SK-N-SH treated with all-trans-retinoic acid at 6 μM for 48 hours (cell line): ENCODE results near the gene PGR.

Experiments used
- ATAC-seq: fragments of 200-7000 bp; cut with Tn5 transposase; 3 replicates; pipeline ENCODE4 v1.9.1; 2020; ENCODE audit warnings: mild to moderate bottlenecking, moderate library complexity
- ARNTL ChIP-seq: fragments of 450-650 bp; formaldehyde crosslinking; IDR thresholded peaks from 2 replicates; pipeline ENCODE4 v1.5.0; 2020; ENCODE audit warnings: low read depth, mild to moderate bottlenecking, moderate library complexity, borderline replicate concordance
- BACH2 ChIP-seq: fragments of 250-450 bp; sonication (Bioruptor Pico); IDR thresholded peaks from 2 replicates; pipeline ENCODE4 v1.9.0; 2021; ENCODE audit warnings: mild to moderate bottlenecking, borderline replicate concordance
- CSDC2 ChIP-seq: fragments of 250-450 bp; sonication (Bioruptor Pico); IDR thresholded peaks from 2 replicates; pipeline ENCODE4 v1.5.0; 2020; ENCODE audit warnings: mild to moderate bottlenecking, moderate library complexity
- CSRNP3 ChIP-seq: fragments of 250-450 bp; sonication (Bioruptor Pico); IDR thresholded peaks from 2 replicates; pipeline ENCODE4 v1.5.1; 2021; ENCODE audit warnings: mild to moderate bottlenecking, moderate library complexity
- ESRRG ChIP-seq: fragments of 250-450 bp; sonication (Bioruptor Pico); IDR thresholded peaks from 2 replicates; pipeline ENCODE4 v1.6.1; 2021; ENCODE audit warnings: mild to moderate bottlenecking
- GLIS3 ChIP-seq: fragments of 250-450 bp; sonication (Bioruptor Pico); IDR thresholded peaks from 2 replicates; pipeline ENCODE4 v1.5.0; 2020; ENCODE audit warnings: mild to moderate bottlenecking, moderate library complexity
- OSR1 ChIP-seq: fragments of 250-450 bp; sonication (Bioruptor Pico); IDR thresholded peaks from 2 replicates; pipeline ENCODE4 v1.8.0; 2022; ENCODE audit warnings: moderate library complexity, mild to moderate bottlenecking, inconsistent platforms
- PATZ1 ChIP-seq: fragments of 250-450 bp; sonication (Bioruptor Pico); IDR thresholded peaks from 2 replicates; pipeline ENCODE4 v1.8.0; 2020; ENCODE audit warnings: mild to moderate bottlenecking, moderate library complexity, borderline replicate concordance
- POU6F1 ChIP-seq: fragments of 250-450 bp; sonication (Bioruptor Pico); IDR thresholded peaks from 2 replicates; pipeline ENCODE4 v1.8.0; 2021; ENCODE audit warnings: low read depth, mild to moderate bottlenecking, moderate library complexity, borderline replicate concordance
- PPARA ChIP-seq: fragments of 250-450 bp; sonication (Bioruptor Pico); IDR thresholded peaks from 2 replicates; pipeline ENCODE4 v1.5.0; 2020; ENCODE audit warnings: mild to moderate bottlenecking, borderline replicate concordance
- RARB ChIP-seq: fragments of 250-450 bp; sonication (Bioruptor Pico); IDR thresholded peaks from 2 replicates; pipeline ENCODE4 v1.8.0; 2021; ENCODE audit warnings: mild to moderate bottlenecking, moderate library complexity
- SNAI2 ChIP-seq: fragments of 250-450 bp; sonication (Bioruptor Pico); IDR thresholded peaks from 2 replicates; pipeline ENCODE4 v1.5.0; 2020; ENCODE audit warnings: mild to moderate bottlenecking, moderate library complexity
- TCF4 ChIP-seq: fragments of 250-450 bp; sonication (Bioruptor Pico); IDR thresholded peaks from 2 replicates; pipeline ENCODE4 v1.8.0; 2021; ENCODE audit warnings: mild to moderate bottlenecking, moderate library complexity, borderline replicate concordance
- TOX ChIP-seq: fragments of 250-450 bp; sonication (Bioruptor Pico); IDR thresholded peaks from 2 replicates; pipeline ENCODE4 v1.8.0; 2021; ENCODE audit warnings: mild to moderate bottlenecking, moderate library complexity, borderline replicate concordance
- TSHZ2 ChIP-seq: fragments of 250-450 bp; sonication (Bioruptor Pico); IDR thresholded peaks from 2 replicates; pipeline ENCODE4 v1.5.0; 2020; ENCODE audit warnings: mild to moderate bottlenecking, moderate library complexity
- ZC3H10 ChIP-seq: fragments of 250-450 bp; sonication (Bioruptor Pico); IDR thresholded peaks from 2 replicates; pipeline ENCODE4 v1.5.1; 2021; ENCODE audit warnings: mild to moderate bottlenecking, moderate library complexity
- ZFP30 ChIP-seq: fragments of 450-650 bp; formaldehyde crosslinking; IDR thresholded peaks from 2 replicates; pipeline ENCODE4 v1.5.0; 2022; ENCODE audit warnings: mild to moderate bottlenecking, moderate library complexity
- ZNF565 ChIP-seq: fragments of 450-650 bp; formaldehyde crosslinking; conservative IDR thresholded peaks from 2 replicates; pipeline ENCODE4 v1.5.0; 2020; ENCODE audit warnings: low read depth, mild to moderate bottlenecking, moderate library complexity
- ZNF8 ChIP-seq: fragments of 450-650 bp; formaldehyde crosslinking; IDR thresholded peaks from 2 replicates; pipeline ENCODE4 v1.5.0; 2020; ENCODE audit warnings: mild to moderate bottlenecking, moderate library complexity

The PGR gene

GRCh38 chr11:101035872-101036271, 93.7 kb downstream of the PGR start (continued):
- no peak for TF ChIP-seq TSHZ2 (CRISPR knock-in tag)
- TF ChIP-seq ZFP30 (CRISPR knock-in tag): no peak
- no peak for TF ChIP-seq GLIS3
- TF ChIP-seq TOX: no peak
- no peak for TF ChIP-seq ZNF8 (CRISPR knock-in tag)
- no peak for TF ChIP-seq OSR1 (CRISPR knock-in tag)
- no peak for TF ChIP-seq ESRRG
- no peak for TF ChIP-seq BACH2 (CRISPR knock-in tag)

- no peak for TF ChIP-seq ARNTL (CRISPR knock-in tag)
- TF ChIP-seq ZC3H10: no peak
- no peak for TF ChIP-seq BACH2 (CRISPR knock-in tag)
- TF ChIP-seq PATZ1 (CRISPR knock-in tag): no peak
- no peak for TF ChIP-seq ZFP30 (CRISPR knock-in tag)
- TF ChIP-seq TCF4 (CRISPR knock-in tag): no peak
- no peak for TF ChIP-seq CSRNP3 (CRISPR knock-in tag)
- TF ChIP-seq OSR1 (CRISPR knock-in tag): no peak
- no peak for TF ChIP-seq TSHZ2 (CRISPR knock-in tag)
- TF ChIP-seq CSDC2 (CRISPR knock-in tag): no peak
- no peak for TF ChIP-seq ESRRG
- no peak for TF ChIP-seq PPARA (CRISPR knock-in tag)
Measured at GRCh38 chr11:101034076-101034475, 95.5 kb downstream of the PGR start.

GRCh38 chr11:101032991-101033390, 96.6 kb downstream of the PGR start:
- ATAC-seq: no peak
- TF ChIP-seq PPARA (CRISPR knock-in tag): no peak

More at GRCh38 chr11:101034076-101034475, 95.5 kb downstream of the PGR start:
- ATAC-seq: no peak

GRCh38 chr11:101031713-101032112, 97.9 kb downstream of the PGR start:
- ATAC-seq: no peak

GRCh38 chr11:101030692-101031091, 98.9 kb downstream of the PGR start:
- ATAC-seq: no peak
- no peak for TF ChIP-seq ZFP30 (CRISPR knock-in tag)
- no peak for TF ChIP-seq ZNF565 (CRISPR knock-in tag)
- no peak for TF ChIP-seq OSR1 (CRISPR knock-in tag)
- TF ChIP-seq ARNTL (CRISPR knock-in tag): no peak
- no peak for TF ChIP-seq RARB
- no peak for TF ChIP-seq TOX
- no peak for TF ChIP-seq TSHZ2 (CRISPR knock-in tag)
- TF ChIP-seq TCF4 (CRISPR knock-in tag): no peak
- TF ChIP-seq ESRRG: no peak
- no peak for TF ChIP-seq GLIS3
- no peak for TF ChIP-seq SNAI2 (CRISPR knock-in tag)
- TF ChIP-seq POU6F1 (CRISPR knock-in tag): no peak
- TF ChIP-seq BACH2 (CRISPR knock-in tag): no peak
- TF ChIP-seq CSDC2 (CRISPR knock-in tag): no peak

More at GRCh38 chr11:101031713-101032112, 97.9 kb downstream of the PGR start:
- no peak for TF ChIP-seq ARNTL (CRISPR knock-in tag)
- TF ChIP-seq BACH2 (CRISPR knock-in tag): no peak
- no peak for TF ChIP-seq ZFP30 (CRISPR knock-in tag)
- TF ChIP-seq CSDC2 (CRISPR knock-in tag): no peak
- TF ChIP-seq RARB: no peak
